HCT116 (cell line): Measurements from ENCODE around the gene TMEM129. TPM values are rescaled to one million over a fixed set of nuclear protein-coding genes. Genes with fewer than 3 reads are reported as not detected.

ENCODE experiments used
- ATAC-seq: fragments of 200-7000 bp; cut with Tn5 transposase; 2 replicates; pipeline ENCODE4 v1.9.1; 2020; ENCODE audit warnings: mild to moderate bottlenecking, moderate library complexity
- BruUV-seq: library from RNA; stranded (reverse); fragments of 400-500 nt; replicated peaks from 2 replicates; lab custom pipeline; 2021; lab: Mats Ljungman, UMichigan
- CTCF ChIA-PET: fragments of 300-600 bp; sonication (Branson Sonifier 250); formaldehyde crosslinking; loops from one replicate; lab custom pipeline; 2021; ENCODE audit warnings: antibody characterized with exemption; lab: Charles Lee
- POLR2A ChIA-PET: fragments of 300-600, 350-600 bp; sonication (Branson Sonifier 250); formaldehyde crosslinking; loops from one replicate; lab custom pipeline; 2021; ENCODE audit warnings: antibody characterized with exemption; lab: Charles Lee
- RAD21 ChIA-PET, 2 experiments: fragments of 300-600 bp; sonication (Branson Sonifier 250); formaldehyde crosslinking; loops; one replicate each; lab custom pipeline; 2023; ENCODE audit warnings: low total read pairs in 2 of 2; ENCODE audit not compliant: uncharacterized antibody in 2 of 2, unreplicated experiment in 2 of 2, low non-redundant PET in 1 of 2; lab: Charles Lee
- DNase-seq: peaks from one replicate; pipeline ENCODE4 v3.0.0-alpha.2; 2010; ENCODE audit warnings: low read depth, low spot score
- H2AFZ ChIP-seq: fragments of 200-600 bp; shearing (Covaris generic), sonication (generic); 2 replicates; pipeline ENCODE4 v1.6.1; 2017; ENCODE audit warnings: low read depth, mixed run types, mixed read lengths, antibody characterized with exemption, low read length; ENCODE audit not compliant: poor library complexity, severe bottlenecking
- H3K27ac ChIP-seq: 2 replicates; pipeline ENCODE4 v1.5.1; 2012; ENCODE audit warnings: low read depth, low read length
- H3K27me3 ChIP-seq: fragments of 200-600 bp; sonication (generic); 2 replicates; pipeline ENCODE4 v1.6.1; 2016; ENCODE audit warnings: mixed run types, low read length, mixed read lengths; ENCODE audit not compliant: insufficient read depth
- H3K36me3 ChIP-seq, 2 experiments: fragments of 200-500 bp in 1 of 2; fragments of 200-600 bp in 1 of 2; sonication (Bioruptor generic) in 1 of 2; sonication (generic) in 1 of 2; 2 replicates each; pipeline versions ENCODE4 v1.5.1 to v1.6.1; 2014 to 2016; ENCODE audit warnings: low read length in 2 of 2, inconsistent platforms in 1 of 2, mixed read lengths in 1 of 2, mixed run types in 1 of 2; ENCODE audit not compliant: insufficient read depth in 2 of 2, control insufficient read depth in 1 of 2
- H3K4me1 ChIP-seq, 2 experiments: fragments of 200-600 bp in 1 of 2; sonication (generic) in 1 of 2; 2 replicates each; pipeline versions ENCODE4 v1.5.1 to v1.6.1; 2012 to 2017; ENCODE audit warnings: low read length in 2 of 2, inconsistent platforms in 1 of 2, mild to moderate bottlenecking in 1 of 2, mixed read lengths in 1 of 2, mixed run types in 1 of 2, moderate library complexity in 1 of 2; ENCODE audit not compliant: insufficient read depth in 2 of 2, control insufficient read depth in 1 of 2
- H3K4me2 ChIP-seq: fragments of 200-600 bp; sonication (generic); 2 replicates; pipeline ENCODE4 v1.6.1; 2017; ENCODE audit warnings: mixed run types, low read length, mixed read lengths
- H3K4me3 ChIP-seq, 2 experiments: fragments of 200-600 bp in 1 of 2; sonication (generic) in 1 of 2; replicated peaks in 1 of 2; 2 replicates each; pipeline ENCODE4 v1.5.1; 2011 to 2016; ENCODE audit warnings: low read length in 2 of 2, control low read depth in 1 of 2, low read depth in 1 of 2, mild to moderate bottlenecking in 1 of 2, mixed read lengths in 1 of 2, mixed run types in 1 of 2
- H3K79me2 ChIP-seq: fragments of 200-600 bp; sonication (generic); 2 replicates; pipeline ENCODE4 v1.6.1; 2017; ENCODE audit warnings: mild to moderate bottlenecking, mixed run types, low read length, moderate library complexity, mixed read lengths; ENCODE audit not compliant: insufficient read depth
- H3K9ac ChIP-seq: fragments of 200-600 bp; sonication (generic); 2 replicates; pipeline ENCODE4 v1.6.1; 2016; ENCODE audit warnings: low read length, mixed read lengths
- H3K9me2 ChIP-seq: fragments of 200-600 bp; sonication (generic), shearing (Covaris generic); 2 replicates; pipeline ENCODE4 v1.6.1; 2017; ENCODE audit warnings: mixed run types, mild to moderate bottlenecking, moderate library complexity; ENCODE audit not compliant: insufficient read depth
- H3K9me3 ChIP-seq, 2 experiments: fragments of 200-500 bp in 1 of 2; fragments of 200-600 bp in 1 of 2; sonication (Bioruptor generic) in 1 of 2; sonication (generic) in 1 of 2; 2 replicates each; pipeline ENCODE4 v1.6.1; 2014 to 2017; ENCODE audit warnings: low read length in 2 of 2, mixed read lengths in 2 of 2, inconsistent platforms in 1 of 2, low read depth in 1 of 2, mild to moderate bottlenecking in 1 of 2, mixed run types in 1 of 2, moderate library complexity in 1 of 2; ENCODE audit not compliant: control insufficient read depth in 1 of 2, insufficient read depth in 1 of 2
- H4K20me1 ChIP-seq: fragments of 200-600 bp; sonication (generic), shearing (Covaris generic); 2 replicates; pipeline ENCODE4 v1.6.1; 2017; ENCODE audit warnings: mixed run types, mild to moderate bottlenecking, moderate library complexity; ENCODE audit not compliant: insufficient read depth
- CTCF ChIP-seq, 3 experiments: fragments of 200-600 bp in 1 of 3; sonication (generic) in 1 of 3; IDR thresholded peaks in 2 of 3; conservative IDR thresholded peaks in 1 of 3; 2 replicates each; pipeline ENCODE4 v1.5.1; 2012 to 2017; ENCODE audit warnings: low read depth in 2 of 3, low read length in 2 of 3, antibody characterized with exemption in 1 of 3, borderline replicate concordance in 1 of 3, control low read depth in 1 of 3, mild to moderate bottlenecking in 1 of 3, mixed read lengths in 1 of 3, mixed run types in 1 of 3, moderate library complexity in 1 of 3; ENCODE audit not compliant: insufficient read depth in 1 of 3
- FOSL1 ChIP-seq: IDR thresholded peaks from 2 replicates; pipeline ENCODE4 v1.6.1; 2012; ENCODE audit warnings: low read depth
- JUND ChIP-seq: IDR thresholded peaks from 2 replicates; pipeline ENCODE4 v1.6.1; 2012
- RAD21 ChIP-seq: IDR thresholded peaks from 2 replicates; pipeline ENCODE4 v1.6.1; 2012; ENCODE audit warnings: low read depth, mild to moderate bottlenecking
- ZBTB33 ChIP-seq: IDR thresholded peaks from 2 replicates; pipeline ENCODE4 v1.6.1; 2011; ENCODE audit warnings: mild to moderate bottlenecking, low read length, moderate library complexity; ENCODE audit not compliant: insufficient replicate concordance; ENCODE audit errors: extremely low read depth
- ZNF274 ChIP-seq: fragments of 200-500 bp; sonication (Bioruptor generic); IDR thresholded peaks from 2 replicates; pipeline ENCODE4 v1.6.1; 2014; ENCODE audit warnings: mild to moderate bottlenecking, low read depth, low read length, inconsistent platforms
- intact Hi-C: fragments of 100-400 bp; cut with micrococcal nuclease; formaldehyde crosslinking; loops from 2 replicates; pipeline ENCODE4 v1.10.0; 2022
- total RNA-seq: library from RNA; stranded (reverse); gene quantifications from one replicate; pipeline ENCODE4 v1.2.1, GENCODE V29; 2021; ENCODE audit not compliant: unreplicated experiment

The TMEM129 gene
- total RNA-seq, 1 experiment from 2014 or later, result 29.4 TPM

GRCh38 chr4:1748465-1748995, 27.4 kb upstream of the TMEM129 start:
- Histone ChIP-seq H3K36me3 (0 out of 4 replicates have a peak, but pooled peaks cover 0 to 3% of the 10 kb centered on the region in 2 experiments), H4K20me1 (no peaks in the 10 kb centered on the region), H3K9me2 (no peaks in the 10 kb centered on the region), H3K9me3 (no peaks in the 10 kb centered on the region), H2AFZ (no peak overlapping the region), H3K27ac (no peak overlapping the region), H3K4me2 (peak overlapping the region; percentile 50; the same call in 1 of the 2 replicates), H3K4me3 (no peak overlapping the region), H3K79me2 (no peaks in the 10 kb centered on the region), H3K27me3 (no peaks in the 10 kb centered on the region), H3K9ac (no peak overlapping the region), H3K4me1 (peaks cover 0 to 28% of the 10 kb centered on the region in 2 experiments; a peak in 1 of 4 replicates)
- TF ChIP-seq ZNF274 (no peak), ZBTB33 (no peak), RAD21 (peak; percentile 95), JUND (no peak), FOSL1 (no peak), CTCF (IDR thresholded peaks at IDR 0.05 in 2 of 3, conservative IDR thresholded peaks at IDR 0.05 in 1 of 3; ENCODE audit: borderline replicate concordance in 1 of 3, insufficient read depth in 1 of 3, low read depth in 2 of 3, low read length in 2 of 3) (peak; percentile 79 to 89 (median 84))
- ATAC-seq, result peak; percentile 71
- no TSS peak for BruUV-seq
- intact Hi-C loops, result loop anchor here (1.0 kb wide), 1 partner anchor 62 kb away; no protein-coding TSS in a partner anchor
- POLR2A ChIA-PET, result no interaction called here
- CTCF ChIA-PET, result interaction anchor here (0.6 to 2.9 kb wide), 10 partner anchors 18 to 162 kb away, joined by 3 to 43 read pairs (median 4); partner anchors contain the start of genes FGFR3, NSD2, TACC3 and TMEM129
- peak; percentile 44 for DNase-seq
- RAD21 ChIA-PET, result interaction anchor here (0.7 to 1.5 kb wide), 3 partner anchors 61 to 178 kb away, joined by 3 to 8 read pairs (median 7); no protein-coding TSS in a partner anchor
